Measurements from ENCODE around the gene CEP41. TPM values are rescaled to one million over a fixed set of nuclear protein-coding genes. Genes with fewer than 3 reads are reported as not detected.
A peak's percentile ranks its signal among the peaks of the same experiment; 100 is the strongest.

Gene CEP41
- total and polyA plus RNA-seq, 11 donors, result 1.7 to 11.4 (median 4.1) TPM

- no peaks in the 10 kb centered on the region for H3K27me3 ChIP-seq
- no peaks in the 10 kb centered on the region for H3K9me3 ChIP-seq
- H3K36me3 ChIP-seq, result peaks cover 0 to 34% (median 12%) of the 10 kb centered on the region in 9 donors
- no peak overlapping the region for H3K27ac ChIP-seq
- no peak for DNase-seq
- WGBS, 4 donors, result 86 to 95% (median 93%) methylated on average over 1 of the region's 1 CpG
- intact Hi-C loops (cut with DNase I), result no loop called here
- H3K4me3 ChIP-seq, result no peak overlapping the region
- peaks cover 0 to 15% (median 0%) of the 10 kb centered on the region in 12 donors for H3K4me1 ChIP-seq
- TF ChIP-seq POLR2A (IDR thresholded peaks at IDR 0.05) (no peak), CTCF (IDR thresholded peaks at IDR 0.05) (no peak)
- ATAC-seq, result no peak
Observed at GRCh38 chr7:130401101-130401500, 39.7 kb downstream of the CEP41 start.

GRCh38 chr7:130400120-130400572, 40.7 kb downstream of the CEP41 start:
- WGBS, 4 donors, result 70 to 81% (median 73%) methylated on average over 4 of the region's 4 CpGs
- TF ChIP-seq POLR2A (IDR thresholded peaks at IDR 0.05) (no peak), CTCF (IDR thresholded peaks at IDR 0.05) (no peak)
- intact Hi-C loops (cut with DNase I), result no loop called here
- no peak for ATAC-seq
- Histone ChIP-seq H3K27ac (peak overlapping the region in 1 of 12 donors; percentile 17), H3K36me3 (peaks cover 0 to 34% (median 12%) of the 10 kb centered on the region in 9 donors), H3K4me3 (no peak overlapping the region), H3K4me1 (peaks cover 0 to 15% (median 0%) of the 10 kb centered on the region in 12 donors), H3K27me3 (no peaks in the 10 kb centered on the region), H3K9me3 (no peaks in the 10 kb centered on the region)
- no peak for DNase-seq

- DNase-seq (no peak), ATAC-seq (no peak)
- Histone ChIP-seq H3K4me1 (peaks cover 0 to 18% (median 0%) of the 10 kb centered on the region in 12 donors), H3K36me3 (peaks cover 0 to 29% (median 10%) of the 10 kb centered on the region in 9 donors), H3K9me3 (no peaks in the 10 kb centered on the region), H3K4me3 (no peak overlapping the region), H3K27ac (no peak overlapping the region), H3K27me3 (no peaks in the 10 kb centered on the region)
- 86 to 93% (median 89%) methylated on average over 2 to 8 of the region's 8 CpGs for WGBS, 4 donors
- TF ChIP-seq CTCF (IDR thresholded peaks at IDR 0.05) (no peak), POLR2A (IDR thresholded peaks at IDR 0.05) (no peak)
- intact Hi-C loops (cut with DNase I), result no loop called here
Observed at GRCh38 chr7:130398526-130399090, 42.2 kb downstream of the CEP41 start.

- intact Hi-C loops (cut with DNase I), result no loop called here
Observed at GRCh38 chr7:130397758-130398073, 43.1 kb downstream of the CEP41 start.

More at GRCh38 chr7:130397758-130398073, 43.1 kb downstream of the CEP41 start:
- Histone ChIP-seq H3K27me3 (no peaks in the 10 kb centered on the region), H3K4me3 (no peak overlapping the region), H3K4me1 (peaks cover 0 to 22% (median 5%) of the 10 kb centered on the region in 12 donors), H3K9me3 (no peaks in the 10 kb centered on the region), H3K36me3 (peaks cover 0 to 23% (median 4%) of the 10 kb centered on the region in 9 donors), H3K27ac (no peak overlapping the region)
- DNase-seq (no peak), ATAC-seq (no peak)
- WGBS, 4 donors, result 93 to 97% (median 96%) methylated on average over 3 of the region's 3 CpGs
- TF ChIP-seq CTCF (IDR thresholded peaks at IDR 0.05), result no peak
- no peak for TF ChIP-seq POLR2A (IDR thresholded peaks at IDR 0.05)

All from heart left ventricle (tissue), 16 donors.